HEK293T (cell line): Measurements from ENCODE around the gene PAQR7.

Experiments
- CTCF ChIA-PET: fragments of 350-600 bp; formaldehyde crosslinking; extraction: SDS; loops from one replicate; lab custom pipeline; 2021; ENCODE audit warnings: antibody characterized with exemption, inconsistent platforms; lab: Yijun Ruan, JAX
- POLR2A ChIA-PET: fragments of 350-600 bp; formaldehyde crosslinking; extraction: SDS; loops from one replicate; lab custom pipeline; 2020; ENCODE audit warnings: antibody characterized with exemption, inconsistent platforms; lab: Yijun Ruan, JAX
- DNase-seq: peaks from one replicate; pipeline ENCODE4 v3.0.0; 2012; ENCODE audit warnings: mixed read lengths; ENCODE audit errors: extremely low spot score
- ARNT ChIP-seq: fragments of 450-650 bp; IDR thresholded peaks from 2 replicates; pipeline ENCODE4 v1.6.1; 2017; ENCODE audit warnings: mild to moderate bottlenecking
- BHLHE40 ChIP-seq: fragments of 450-650 bp; IDR thresholded peaks from 2 replicates; pipeline ENCODE4 v1.6.1; 2016; ENCODE audit warnings: mild to moderate bottlenecking, moderate library complexity, borderline replicate concordance
- CTBP1 ChIP-seq: fragments of 450-650 bp; IDR thresholded peaks from 2 replicates; pipeline ENCODE4 v1.6.1; 2016; ENCODE audit warnings: borderline replicate concordance
- ELF4 ChIP-seq: fragments of 450-650 bp; IDR thresholded peaks from 2 replicates; pipeline ENCODE4 v1.6.1; 2017; ENCODE audit warnings: antibody characterized with exemption
- FOXA1 ChIP-seq: fragments of 450-650 bp; IDR thresholded peaks from 2 replicates; pipeline ENCODE4 v1.6.1; 2016; ENCODE audit warnings: mild to moderate bottlenecking
- FOXK2 ChIP-seq: fragments of 450-650 bp; IDR thresholded peaks from 2 replicates; pipeline ENCODE4 v1.6.1; 2016; ENCODE audit warnings: mild to moderate bottlenecking
- FOXM1 ChIP-seq: fragments of 450-650 bp; IDR thresholded peaks from 2 replicates; pipeline ENCODE4 v1.6.1; 2017; ENCODE audit warnings: mild to moderate bottlenecking, borderline replicate concordance
- HDGF ChIP-seq: fragments of 450-650 bp; IDR thresholded peaks from 2 replicates; pipeline ENCODE4 v1.6.1; 2017; ENCODE audit warnings: antibody characterized with exemption, borderline replicate concordance
- L3MBTL2 ChIP-seq: fragments of 450-650 bp; conservative IDR thresholded peaks from 2 replicates; pipeline ENCODE4 v1.6.1; 2016; ENCODE audit warnings: mild to moderate bottlenecking
- LEF1 ChIP-seq: fragments of 450-650 bp; IDR thresholded peaks from 2 replicates; pipeline ENCODE4 v1.6.1; 2017; ENCODE audit warnings: mild to moderate bottlenecking, borderline replicate concordance
- NFRKB ChIP-seq: fragments of 450-650 bp; IDR thresholded peaks from 2 replicates; pipeline ENCODE4 v1.6.1; 2016; ENCODE audit warnings: mild to moderate bottlenecking, moderate library complexity
- PKNOX1 ChIP-seq: fragments of 450-650 bp; IDR thresholded peaks from 2 replicates; pipeline ENCODE4 v1.6.1; 2016
- SP1 ChIP-seq: fragments of 450-650 bp; IDR thresholded peaks from 2 replicates; pipeline ENCODE4 v1.6.1; 2017
- SUZ12 ChIP-seq: fragments of 450-650 bp; IDR thresholded peaks from 2 replicates; pipeline ENCODE4 v1.6.1; 2016; ENCODE audit warnings: mild to moderate bottlenecking
- TARDBP ChIP-seq: fragments of 450-650 bp; IDR thresholded peaks from 2 replicates; pipeline ENCODE4 v1.6.1; 2016
- ZNF384 ChIP-seq: fragments of 450-650 bp; IDR thresholded peaks from 2 replicates; pipeline ENCODE4 v1.6.1; 2016

The PAQR7 gene

GRCh38 chr1:25875856-25876692 is 566 bp upstream of the PAQR7 start:
- DNase-seq, result no peak

GRCh38 chr1:25874635-25875153 is 814 bp downstream of the PAQR7 start:
- DNase-seq, result no peak
- POLR2A ChIA-PET, result interaction anchor here (0.6 to 2.3 kb wide), 13 partner anchors 9 to 281 kb away, joined by 3 to 11 read pairs (median 5); partner anchors contain the start of genes AUNIP and PAFAH2
- TF ChIP-seq TARDBP, result no peak
- TF ChIP-seq SP1, result no peak
- no peak for TF ChIP-seq BHLHE40
- TF ChIP-seq SUZ12, result no peak
- TF ChIP-seq FOXA1, result no peak
- TF ChIP-seq PKNOX1, result no peak
- TF ChIP-seq FOXM1, result no peak
- no peak for TF ChIP-seq NFRKB
- TF ChIP-seq ARNT, result no peak
- TF ChIP-seq FOXK2, result no peak
- no peak for TF ChIP-seq ZNF384
- TF ChIP-seq L3MBTL2, result no peak
- no peak for TF ChIP-seq CTBP1
- TF ChIP-seq LEF1, result no peak
- no peak for TF ChIP-seq HDGF
- CTCF ChIA-PET, result interaction anchor here (0.7 to 0.9 kb wide), 2 partner anchors 21 to 123 kb away, joined by 3 read pairs; partner anchors contain the start of gene PAFAH2

More at GRCh38 chr1:25875856-25876692, 566 bp upstream of the PAQR7 start:
- ChIA-PET POLR2A (interaction anchor here (0.8 to 2.3 kb wide), 14 partner anchors 8 to 135 kb away, joined by 3 to 11 read pairs (median 4); partner anchors contain the start of genes AUNIP, MTFR1L and PAFAH2), CTCF (interaction anchor here (0.7 to 1.2 kb wide), 2 partner anchors 19 to 52 kb away, joined by 3 to 4 read pairs; no protein-coding TSS in a partner anchor)
- TF ChIP-seq FOXA1 (no peak), HDGF (no peak), FOXM1 (no peak), LEF1 (no peak)

- ChIA-PET POLR2A (interaction anchor here (0.9 to 2.3 kb wide), 6 partner anchors 10 to 282 kb away, joined by 3 to 11 read pairs (median 6); no protein-coding TSS in a partner anchor), CTCF (interaction anchor here (0.7 to 0.9 kb wide), 2 partner anchors 21 to 124 kb away, joined by 3 read pairs; partner anchors contain the start of gene PAFAH2)
- no peak for TF ChIP-seq TARDBP
- no peak for TF ChIP-seq SP1
- TF ChIP-seq LEF1, result no peak
- TF ChIP-seq FOXK2, result no peak
- no peak for TF ChIP-seq NFRKB
- TF ChIP-seq HDGF, result no peak
- no peak for TF ChIP-seq PKNOX1
- no peak for TF ChIP-seq CTBP1
- TF ChIP-seq SUZ12, result no peak
- TF ChIP-seq FOXA1, result no peak
- TF ChIP-seq L3MBTL2, result no peak
- TF ChIP-seq FOXM1, result no peak
- DNase-seq, result no peak
These were observed 1.3 kb downstream of the PAQR7 start for GRCh38 chr1:25874209-25874608.

- POLR2A ChIA-PET, result no interaction called here
- no peak for TF ChIP-seq NFRKB
- TF ChIP-seq FOXK2, result no peak
- no peak for TF ChIP-seq TARDBP
- TF ChIP-seq ELF4, result no peak
- no peak for TF ChIP-seq BHLHE40
- no peak for TF ChIP-seq ZNF384
- TF ChIP-seq HDGF, result no peak
- TF ChIP-seq LEF1, result no peak
- TF ChIP-seq PKNOX1, result no peak
- TF ChIP-seq L3MBTL2, result no peak
- TF ChIP-seq SP1, result no peak
- no peak for TF ChIP-seq ARNT
- no peak for TF ChIP-seq CTBP1
- no peak for TF ChIP-seq FOXA1
- TF ChIP-seq SUZ12, result no peak
- DNase-seq, result no peak
- CTCF ChIA-PET, result no interaction called here
These were observed 2.4 kb downstream of the PAQR7 start for GRCh38 chr1:25873120-25873519.

GRCh38 chr1:25872713-25873112 is 2.8 kb downstream of the PAQR7 start:
- no peak for TF ChIP-seq CTBP1
- TF ChIP-seq TARDBP, result no peak
- TF ChIP-seq BHLHE40, result no peak
- TF ChIP-seq ZNF384, result no peak
- TF ChIP-seq SUZ12, result no peak
- no peak for TF ChIP-seq L3MBTL2
- TF ChIP-seq PKNOX1, result no peak
- POLR2A ChIA-PET, result no interaction called here
- DNase-seq, result no peak
- CTCF ChIA-PET, result no interaction called here
